GM18499 (cell line): ENCODE data around the gene DCDC1.

Experiments used
- ATAC-seq: cut with Tn5 transposase; IDR thresholded peaks from one replicate; pipeline ENCODE4 v1.9.1; 2021; ENCODE audit warnings: moderate number of reproducible peaks; ENCODE audit not compliant: insufficient read depth, unreplicated experiment

DCDC1 gene

GRCh38 chr11:30935861-30936260, 433.7 kb downstream of the DCDC1 start:
- ATAC-seq, result no peak

- ATAC-seq, result no peak
Measured at GRCh38 chr11:30926130-30926529, 443.4 kb downstream of the DCDC1 start.

GRCh38 chr11:30921811-30922210, 447.7 kb downstream of the DCDC1 start:
- ATAC-seq, result no peak

- peak; percentile 43 for ATAC-seq
Measured at GRCh38 chr11:30919389-30920152, 450.0 kb downstream of the DCDC1 start.

- peak; percentile 67 for ATAC-seq
Measured at GRCh38 chr11:30917859-30918478, 451.6 kb downstream of the DCDC1 start.

- no peak for ATAC-seq
Measured at GRCh38 chr11:30917266-30917665, 452.3 kb downstream of the DCDC1 start.

- no peak for ATAC-seq
Measured at GRCh38 chr11:30916764-30917163, 452.8 kb downstream of the DCDC1 start.

- no peak for ATAC-seq
Measured at GRCh38 chr11:30914143-30914762, 455.3 kb downstream of the DCDC1 start.

GRCh38 chr11:30911247-30911646, 458.3 kb downstream of the DCDC1 start:
- ATAC-seq, result no peak

- ATAC-seq, result no peak
Measured at GRCh38 chr11:30908857-30909256, 460.7 kb downstream of the DCDC1 start.

- ATAC-seq, result no peak
Measured at GRCh38 chr11:30908272-30908671, 461.3 kb downstream of the DCDC1 start.

- no peak for ATAC-seq
Measured at GRCh38 chr11:30902929-30903328, 466.6 kb downstream of the DCDC1 start.

GRCh38 chr11:30895046-30895445, 474.5 kb downstream of the DCDC1 start:
- no peak for ATAC-seq

- ATAC-seq, result no peak
Measured at GRCh38 chr11:30893318-30893717, 476.2 kb downstream of the DCDC1 start.

- no peak for ATAC-seq
Measured at GRCh38 chr11:30889143-30889794, 480.3 kb downstream of the DCDC1 start.

- ATAC-seq, result no peak
Measured at GRCh38 chr11:30879322-30880005, 490.1 kb downstream of the DCDC1 start.

- no peak for ATAC-seq
Measured at GRCh38 chr11:30878400-30878799, 491.1 kb downstream of the DCDC1 start.

- no peak for ATAC-seq
Measured at GRCh38 chr11:30876663-30877396, 492.7 kb downstream of the DCDC1 start.

- ATAC-seq, result no peak
Measured at GRCh38 chr11:30876228-30876627, 493.3 kb downstream of the DCDC1 start.

- ATAC-seq, result no peak
Measured at GRCh38 chr11:30875806-30876205, 493.7 kb downstream of the DCDC1 start.
